ENCODE results near the gene CASR.

CASR gene

GRCh38 chr3:122318620-122319019 is 135.2 kb downstream of the CASR start:
- H2BK12ac ChIP-seq (ENCODE audit: low read length in 2 of 2), result no peak overlapping the region
- no peaks in the 10 kb centered on the region for H3K36me3 ChIP-seq (ENCODE audit: control insufficient read depth in 1 of 2, insufficient read depth in 2 of 2, low read depth in 1 of 2, low read length in 2 of 2)
- H3K4me2 ChIP-seq (ENCODE audit: low read length, poor library complexity, severe bottlenecking), result no peak overlapping the region
- no peaks in the 10 kb centered on the region for H3K79me1 ChIP-seq (replicated peaks; ENCODE audit: low read length, poor library complexity, severe bottlenecking)
- no peak overlapping the region for H3K14ac ChIP-seq (ENCODE audit: low read length in 2 of 2)
- no peak overlapping the region for H2BK15ac ChIP-seq (ENCODE audit: low read depth, poor library complexity, severe bottlenecking)
- H3K23ac ChIP-seq (ENCODE audit: low read length in 2 of 2), result no peak overlapping the region
- no peak overlapping the region for H3K27ac ChIP-seq (ENCODE audit: low read length, poor library complexity, severe bottlenecking)
- H3K18ac ChIP-seq (ENCODE audit: low read depth in 1 of 2, low read length in 2 of 2), result no peak overlapping the region
- peaks cover 0 to 8% of the 10 kb centered on the region in 2 experiments for H3K27me3 ChIP-seq (ENCODE audit: control insufficient read depth in 1 of 2, insufficient read depth in 1 of 2, low read length in 2 of 2)
- H3K4me3 ChIP-seq (ENCODE audit: insufficient read depth in 1 of 2, low read depth in 1 of 2, low read length in 2 of 2), result no peak overlapping the region
- H3K4ac ChIP-seq (ENCODE audit: low read depth in 1 of 2, low read length in 2 of 2), result no peak overlapping the region
- H4K91ac ChIP-seq (ENCODE audit: low read length), result no peak overlapping the region
- H2AK5ac ChIP-seq (ENCODE audit: low read length, severe bottlenecking), result no peak overlapping the region
- no peaks in the 10 kb centered on the region for H3K9me3 ChIP-seq (ENCODE audit: control insufficient read depth, low read length)
- no peak for DNase-seq
- H2BK5ac ChIP-seq (ENCODE audit: low read depth, low read length, poor library complexity, severe bottlenecking), result no peak overlapping the region
- 86% methylated on average over 2 of the region's 2 CpGs for WGBS
- no peak overlapping the region for H2BK120ac ChIP-seq (ENCODE audit: low read depth, low read length)
- H3K4me1 ChIP-seq (ENCODE audit: control insufficient read depth, insufficient read depth, low read depth, low read length), result no peaks in the 10 kb centered on the region
- no peak overlapping the region for H2AFZ ChIP-seq (ENCODE audit: low read depth, low read length)
- H4K8ac ChIP-seq (ENCODE audit: low read length), result no peak overlapping the region
- no peak overlapping the region for H3K9ac ChIP-seq (ENCODE audit: low read length)

GRCh38 chr3:122322095-122323075 is 138.9 kb downstream of the CASR start:
- Histone ChIP-seq H2BK15ac (ENCODE audit: low read depth, poor library complexity, severe bottlenecking) (no peak overlapping the region), H2BK5ac (ENCODE audit: low read depth, low read length, poor library complexity, severe bottlenecking) (no peak overlapping the region), H3K27me3 (ENCODE audit: control insufficient read depth in 1 of 2, insufficient read depth in 1 of 2, low read length in 2 of 2) (no peaks in the 10 kb centered on the region), H3K4ac (ENCODE audit: low read depth in 1 of 2, low read length in 2 of 2) (no peak overlapping the region), H3K9ac (ENCODE audit: low read length) (no peak overlapping the region), H3K4me1 (ENCODE audit: control insufficient read depth, insufficient read depth, low read depth, low read length) (no peaks in the 10 kb centered on the region), H3K4me3 (ENCODE audit: insufficient read depth in 1 of 2, low read depth in 1 of 2, low read length in 2 of 2) (no peak overlapping the region), H2AK5ac (ENCODE audit: low read length, severe bottlenecking) (no peak overlapping the region), H2BK120ac (ENCODE audit: low read depth, low read length) (no peak overlapping the region), H2BK12ac (ENCODE audit: low read length in 2 of 2) (no peak overlapping the region), H3K27ac (ENCODE audit: low read length, poor library complexity, severe bottlenecking) (no peak overlapping the region), H2AFZ (ENCODE audit: low read depth, low read length) (no peak overlapping the region), H3K79me1 (replicated peaks; ENCODE audit: low read length, poor library complexity, severe bottlenecking) (no peaks in the 10 kb centered on the region), H3K9me3 (ENCODE audit: control insufficient read depth, low read length) (no peaks in the 10 kb centered on the region), H3K14ac (ENCODE audit: low read length in 2 of 2) (no peak overlapping the region), H4K91ac (ENCODE audit: low read length) (no peak overlapping the region), H3K36me3 (ENCODE audit: control insufficient read depth in 1 of 2, insufficient read depth in 2 of 2, low read depth in 1 of 2, low read length in 2 of 2) (no peaks in the 10 kb centered on the region), H3K4me2 (ENCODE audit: low read length, poor library complexity, severe bottlenecking) (no peak overlapping the region), H3K23ac (ENCODE audit: low read length in 2 of 2) (no peak overlapping the region), H3K18ac (ENCODE audit: low read depth in 1 of 2, low read length in 2 of 2) (no peak overlapping the region), H4K8ac (ENCODE audit: low read length) (no peak overlapping the region)
- DNase-seq, result no peak
- 73% methylated on average over 3 of the region's 5 CpGs for WGBS

- no peaks in the 10 kb centered on the region for H3K79me1 ChIP-seq (replicated peaks; ENCODE audit: low read length, poor library complexity, severe bottlenecking)
- H2BK15ac ChIP-seq (ENCODE audit: low read depth, poor library complexity, severe bottlenecking), result no peak within 1 kb of the TSS
- H3K9me3 ChIP-seq (ENCODE audit: control insufficient read depth, low read length), result no peaks in the 10 kb centered on the region
- H2BK12ac ChIP-seq (ENCODE audit: low read length in 2 of 2), result no peak within 1 kb of the TSS
- no peak within 1 kb of the TSS for H4K8ac ChIP-seq (ENCODE audit: low read length)
- no peak within 1 kb of the TSS for H2BK5ac ChIP-seq (ENCODE audit: low read depth, low read length, poor library complexity, severe bottlenecking)
- no peaks in the 10 kb centered on the region for H3K27me3 ChIP-seq (ENCODE audit: control insufficient read depth in 1 of 2, insufficient read depth in 1 of 2, low read length in 2 of 2)
- H3K18ac ChIP-seq (ENCODE audit: low read depth in 1 of 2, low read length in 2 of 2), result no peak within 1 kb of the TSS
- WGBS, result 69% methylated on average over 6 of the region's 6 CpGs
- no peak within 1 kb of the TSS for H3K23ac ChIP-seq (ENCODE audit: low read length in 2 of 2)
- no peak within 1 kb of the TSS for H3K14ac ChIP-seq (ENCODE audit: low read length in 2 of 2)
- peak within 1 kb of the TSS; percentile 47 for H3K9ac ChIP-seq (ENCODE audit: low read length)
- H3K4me3 ChIP-seq (ENCODE audit: insufficient read depth in 1 of 2, low read depth in 1 of 2, low read length in 2 of 2), result peak within 1 kb of the TSS in 1 of 2 experiments; percentile 24
- no peaks in the 10 kb centered on the region for H3K4me1 ChIP-seq (ENCODE audit: control insufficient read depth, insufficient read depth, low read depth, low read length)
- no peak for DNase-seq
- no peak within 1 kb of the TSS for H3K4me2 ChIP-seq (ENCODE audit: low read length, poor library complexity, severe bottlenecking)
- no peak within 1 kb of the TSS for H4K91ac ChIP-seq (ENCODE audit: low read length)
- no peak within 1 kb of the TSS for H3K27ac ChIP-seq (ENCODE audit: low read length, poor library complexity, severe bottlenecking)
- no peak within 1 kb of the TSS for H2AK5ac ChIP-seq (ENCODE audit: low read length, severe bottlenecking)
- no peaks in the 10 kb centered on the region for H3K36me3 ChIP-seq (ENCODE audit: control insufficient read depth in 1 of 2, insufficient read depth in 2 of 2, low read depth in 1 of 2, low read length in 2 of 2)
- H3K4ac ChIP-seq (ENCODE audit: low read depth in 1 of 2, low read length in 2 of 2), result no peak within 1 kb of the TSS
- H2BK120ac ChIP-seq (ENCODE audit: low read depth, low read length), result no peak within 1 kb of the TSS
- H2AFZ ChIP-seq (ENCODE audit: low read depth, low read length), result no peak within 1 kb of the TSS
Measured at GRCh38 chr3:122324871-122325323, 141.4 kb downstream of the CASR start, which contains the start of gene CSTA. Gene CSTA, plus strand, starts transcription at chr3:122325248. Its CDS starts 45 bp downstream, at chr3:122325293.

- no peak for DNase-seq
- H2AK5ac ChIP-seq (ENCODE audit: low read length, severe bottlenecking), result no peak overlapping the region
- H3K9ac ChIP-seq (ENCODE audit: low read length), result no peak overlapping the region
- no peak overlapping the region for H3K23ac ChIP-seq (ENCODE audit: low read length in 2 of 2)
- H2BK5ac ChIP-seq (ENCODE audit: low read depth, low read length, poor library complexity, severe bottlenecking), result no peak overlapping the region
- no peak overlapping the region for H3K27ac ChIP-seq (ENCODE audit: low read length, poor library complexity, severe bottlenecking)
- no peak overlapping the region for H3K4me3 ChIP-seq (ENCODE audit: insufficient read depth in 1 of 2, low read depth in 1 of 2, low read length in 2 of 2)
- H3K9me3 ChIP-seq (ENCODE audit: control insufficient read depth, low read length), result no peaks in the 10 kb centered on the region
- no peak overlapping the region for H2BK12ac ChIP-seq (ENCODE audit: low read length in 2 of 2)
- H4K8ac ChIP-seq (ENCODE audit: low read length), result no peak overlapping the region
- H3K14ac ChIP-seq (ENCODE audit: low read length in 2 of 2), result no peak overlapping the region
- 100% methylated on average over 3 of the region's 3 CpGs for WGBS
- no peak overlapping the region for H2BK15ac ChIP-seq (ENCODE audit: low read depth, poor library complexity, severe bottlenecking)
- no peaks in the 10 kb centered on the region for H3K27me3 ChIP-seq (ENCODE audit: control insufficient read depth in 1 of 2, insufficient read depth in 1 of 2, low read length in 2 of 2)
- no peak overlapping the region for H3K4ac ChIP-seq (ENCODE audit: low read depth in 1 of 2, low read length in 2 of 2)
- no peak overlapping the region for H3K4me2 ChIP-seq (ENCODE audit: low read length, poor library complexity, severe bottlenecking)
- H2BK120ac ChIP-seq (ENCODE audit: low read depth, low read length), result no peak overlapping the region
- H3K79me1 ChIP-seq (replicated peaks; ENCODE audit: low read length, poor library complexity, severe bottlenecking), result no peaks in the 10 kb centered on the region
- no peak overlapping the region for H2AFZ ChIP-seq (ENCODE audit: low read depth, low read length)
- H4K91ac ChIP-seq (ENCODE audit: low read length), result no peak overlapping the region
- H3K36me3 ChIP-seq (ENCODE audit: control insufficient read depth in 1 of 2, insufficient read depth in 2 of 2, low read depth in 1 of 2, low read length in 2 of 2), result no peaks in the 10 kb centered on the region
- H3K18ac ChIP-seq (ENCODE audit: low read depth in 1 of 2, low read length in 2 of 2), result no peak overlapping the region
- H3K4me1 ChIP-seq (ENCODE audit: control insufficient read depth, insufficient read depth, low read depth, low read length), result no peaks in the 10 kb centered on the region
Measured at GRCh38 chr3:122325769-122326168, 142.3 kb downstream of the CASR start.
